Right lobe of liver (tissue), 4 donors: ENCODE measurements around the gene GIT2.

Experiments
- POLR2A ChIP-seq: fragments of 450-650 bp; IDR thresholded peaks from one replicate; pipeline ENCODE4 v1.6.1; 2017; ENCODE audit warnings: antibody characterized with exemption, mild to moderate bottlenecking
- TF ChIP-seq, protein P1 (sequence below), 4 donors: fragments of 200-600 bp in 3 of 4; fragments of 450-650 bp in 1 of 4; IDR thresholded peaks; one replicate each; pipeline versions ENCODE4 v1.5.1 to v1.8.0; 2016 to 2022; ENCODE audit warnings: antibody characterized with exemption in 4 of 4, mild to moderate bottlenecking in 2 of 4
- donor health status: DM: no; HTN: no; CAD: no.
- donor health status: DM: no; HTN: no; CAD: no.
- donor health status: DM: no; HTN: yes; CAD: no.

DNA sequence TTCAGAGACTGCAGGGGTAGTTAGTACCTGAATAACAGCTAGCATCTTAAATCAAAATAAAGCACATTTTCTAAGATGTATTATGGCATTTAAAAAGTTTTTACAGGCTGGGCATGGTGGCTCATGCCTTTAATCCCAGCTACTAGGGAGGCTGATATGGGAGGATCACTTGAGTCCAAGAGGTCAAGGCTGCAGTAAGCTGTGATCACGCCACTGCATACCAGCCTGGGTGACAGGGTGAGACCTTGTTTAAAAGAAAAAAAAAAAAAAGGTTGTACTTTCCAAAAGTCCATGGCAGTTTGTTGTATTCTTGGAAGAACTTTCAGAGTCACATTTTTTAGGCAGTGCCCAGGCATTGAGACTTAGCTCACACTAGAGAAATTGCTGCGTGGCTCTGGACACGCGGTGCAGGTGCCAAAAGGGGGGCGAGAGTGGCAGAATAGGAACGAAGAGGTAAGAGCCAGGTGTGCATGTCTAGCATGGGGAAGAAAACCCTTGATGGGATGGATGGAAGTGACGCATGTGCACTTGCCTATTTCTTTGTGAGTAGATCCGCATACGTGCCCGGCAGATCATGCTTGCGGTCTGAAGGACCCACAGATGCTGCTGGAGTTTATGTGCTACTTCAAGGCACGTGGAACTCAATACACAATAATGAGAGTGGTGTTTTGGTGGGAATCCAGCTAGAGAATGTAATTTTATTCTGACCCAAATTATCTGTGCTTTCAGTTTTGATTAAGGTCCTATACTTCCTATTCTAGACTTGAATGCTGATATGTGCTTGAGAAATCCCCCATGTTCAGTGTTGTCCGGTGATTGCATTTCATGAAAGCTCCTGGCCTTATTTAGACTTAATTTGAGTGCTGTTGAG lies 14.9 kb upstream of the GIT2 start:
- TF ChIP-seq, protein P1, sequence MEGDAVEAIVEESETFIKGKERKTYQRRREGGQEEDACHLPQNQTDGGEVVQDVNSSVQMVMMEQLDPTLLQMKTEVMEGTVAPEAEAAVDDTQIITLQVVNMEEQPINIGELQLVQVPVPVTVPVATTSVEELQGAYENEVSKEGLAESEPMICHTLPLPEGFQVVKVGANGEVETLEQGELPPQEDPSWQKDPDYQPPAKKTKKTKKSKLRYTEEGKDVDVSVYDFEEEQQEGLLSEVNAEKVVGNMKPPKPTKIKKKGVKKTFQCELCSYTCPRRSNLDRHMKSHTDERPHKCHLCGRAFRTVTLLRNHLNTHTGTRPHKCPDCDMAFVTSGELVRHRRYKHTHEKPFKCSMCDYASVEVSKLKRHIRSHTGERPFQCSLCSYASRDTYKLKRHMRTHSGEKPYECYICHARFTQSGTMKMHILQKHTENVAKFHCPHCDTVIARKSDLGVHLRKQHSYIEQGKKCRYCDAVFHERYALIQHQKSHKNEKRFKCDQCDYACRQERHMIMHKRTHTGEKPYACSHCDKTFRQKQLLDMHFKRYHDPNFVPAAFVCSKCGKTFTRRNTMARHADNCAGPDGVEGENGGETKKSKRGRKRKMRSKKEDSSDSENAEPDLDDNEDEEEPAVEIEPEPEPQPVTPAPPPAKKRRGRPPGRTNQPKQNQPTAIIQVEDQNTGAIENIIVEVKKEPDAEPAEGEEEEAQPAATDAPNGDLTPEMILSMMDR (IDR thresholded peaks at IDR 0.05) = no peak
- TF ChIP-seq POLR2A = no peak
